GM20000 (cell line): ENCODE results near the gene ATOH7.

ENCODE experiments used
- DNase-seq: peaks from one replicate; pipeline ENCODE4 v3.0.0; 2012; ENCODE audit warnings: low spot score
- CTCF ChIP-seq: IDR thresholded peaks from 2 replicates; pipeline ENCODE4 v1.5.1; 2012; ENCODE audit warnings: mild to moderate bottlenecking, control low read depth; ENCODE audit errors: extremely low read depth, missing control alignments

ATOH7 gene

DNA sequence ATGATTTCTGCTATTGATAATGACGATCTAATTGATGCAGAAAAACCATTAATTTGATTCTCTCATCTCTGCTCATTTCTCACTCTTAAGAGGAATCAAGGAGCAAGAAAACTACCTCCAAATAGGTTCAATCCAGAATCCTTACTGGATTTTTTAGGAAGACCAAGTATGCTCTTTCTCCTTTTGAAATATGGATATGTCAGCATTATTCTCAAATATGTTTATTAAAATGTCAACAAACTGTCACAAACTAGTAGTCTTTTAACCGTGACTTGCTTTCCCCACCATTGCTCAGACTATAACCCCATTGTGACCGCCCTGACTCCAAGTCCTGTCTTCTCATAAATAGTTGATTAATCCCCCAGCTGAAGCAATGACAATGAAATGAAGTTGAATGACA, 1.1 kb upstream of the ATOH7 start:
- DNase-seq: no peak
- no peak for TF ChIP-seq CTCF

DNA sequence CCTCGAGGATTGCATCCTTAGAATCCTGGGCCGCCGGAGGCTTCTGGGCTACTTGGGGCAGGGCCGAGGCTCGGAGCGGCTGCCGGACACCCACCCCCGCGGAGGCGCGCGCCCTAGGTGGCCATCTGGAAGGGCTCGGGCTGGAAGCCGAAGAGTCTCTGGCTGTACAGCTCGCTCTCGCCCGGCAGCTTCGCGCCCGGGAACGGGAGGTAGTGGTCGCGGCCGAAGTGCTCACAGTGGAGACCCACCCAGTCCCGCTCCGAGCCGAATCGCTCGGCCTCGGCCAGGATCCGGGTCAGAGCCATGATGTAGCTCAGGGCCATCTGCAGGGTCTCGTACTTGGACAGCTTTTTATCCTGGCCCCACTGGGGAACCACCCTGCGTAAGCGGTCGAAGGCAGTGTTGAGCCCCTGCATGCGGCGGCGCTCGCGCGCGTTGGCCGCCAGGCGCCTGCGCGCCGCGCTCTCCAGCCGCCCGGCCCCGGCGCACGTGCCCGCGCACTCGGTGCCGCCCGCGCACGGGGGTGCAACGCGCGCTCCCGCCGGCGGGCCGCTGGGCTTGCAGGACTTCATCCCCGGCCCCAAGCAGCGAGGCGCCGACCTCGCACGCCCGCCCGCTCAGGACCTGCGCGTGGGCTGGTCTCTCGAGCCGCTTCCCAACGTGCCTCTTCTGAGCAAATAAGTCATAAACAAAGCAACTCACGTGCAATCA, 652 bp downstream of the ATOH7 start:
- peak; percentile 92 for DNase-seq

GRCh38 chr10:68230268-68230667, 1.6 kb downstream of the ATOH7 start:
- no peak for DNase-seq
- TF ChIP-seq CTCF: no peak

More for the DNA sequence above, 652 bp downstream of the ATOH7 start:
- no peak for TF ChIP-seq CTCF

GRCh38 chr10:68224810-68225209, 7.1 kb downstream of the ATOH7 start:
- no peak for DNase-seq
- TF ChIP-seq CTCF: no peak

DNA sequence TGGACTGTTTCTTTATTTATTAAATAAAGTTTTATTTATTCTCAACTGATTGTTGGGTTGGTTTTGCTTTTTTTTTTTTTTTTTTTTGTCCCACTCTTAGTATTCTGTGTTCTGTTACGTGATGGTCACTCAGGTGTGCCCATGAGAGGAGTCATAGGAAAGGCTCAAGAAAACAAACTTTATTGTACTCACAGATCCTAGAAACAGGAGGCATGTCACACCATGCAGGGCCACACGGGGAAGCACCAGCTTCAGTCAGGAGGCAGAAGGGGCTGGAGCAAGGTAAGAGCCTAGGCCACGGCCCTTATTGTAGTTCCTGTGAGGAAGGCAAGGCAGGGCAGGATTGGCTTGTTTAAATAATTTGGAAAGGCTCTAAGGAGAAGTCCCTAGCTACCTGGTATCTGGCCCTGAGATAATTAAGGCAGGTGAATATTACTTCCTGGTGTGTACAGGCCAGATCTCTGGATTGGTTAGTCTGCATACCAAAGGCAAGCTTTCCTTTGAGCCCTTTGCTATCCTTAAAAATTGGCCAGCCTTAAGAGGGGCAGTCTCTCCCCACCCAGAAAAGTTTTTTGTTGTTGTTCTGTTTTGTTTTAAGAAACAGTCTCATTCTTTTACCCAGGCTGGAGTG, 8.3 kb downstream of the ATOH7 start:
- DNase-seq: no peak

DNA sequence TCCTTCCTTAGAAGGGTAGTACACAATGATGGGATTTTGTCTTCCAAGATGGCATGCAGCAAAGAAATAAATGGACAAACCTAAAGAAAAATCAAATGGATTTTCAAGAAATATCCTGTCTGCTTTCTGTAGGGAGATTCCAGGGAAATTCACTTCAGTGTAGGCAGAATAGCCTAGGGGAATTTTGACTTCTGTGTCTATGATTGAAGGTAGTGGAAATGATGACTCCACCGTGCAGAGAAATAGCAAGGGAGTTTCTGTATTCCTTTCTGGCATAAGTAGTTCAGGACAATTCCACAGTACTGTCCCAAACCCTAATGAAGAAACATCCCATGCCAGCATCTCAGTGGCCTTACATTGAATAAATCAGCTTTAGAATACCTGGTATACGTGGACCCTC, 9.5 kb downstream of the ATOH7 start:
- TF ChIP-seq CTCF: no peak
- DNase-seq: no peak

More for the DNA sequence above, 8.3 kb downstream of the ATOH7 start:
- no peak for TF ChIP-seq CTCF

- TF ChIP-seq CTCF: no peak
- no peak for DNase-seq
Measured at GRCh38 chr10:68221196-68221595, 10.7 kb downstream of the ATOH7 start.
